NCI-H748 (cell line): ENCODE data around the gene ARHGEF7.

Experiments
- DNase-seq: peaks from one replicate; lab custom pipeline; 2025; ENCODE audit not compliant: unreplicated experiment; lab: John Stamatoyannopoulos, UW

ARHGEF7 gene

DNA sequence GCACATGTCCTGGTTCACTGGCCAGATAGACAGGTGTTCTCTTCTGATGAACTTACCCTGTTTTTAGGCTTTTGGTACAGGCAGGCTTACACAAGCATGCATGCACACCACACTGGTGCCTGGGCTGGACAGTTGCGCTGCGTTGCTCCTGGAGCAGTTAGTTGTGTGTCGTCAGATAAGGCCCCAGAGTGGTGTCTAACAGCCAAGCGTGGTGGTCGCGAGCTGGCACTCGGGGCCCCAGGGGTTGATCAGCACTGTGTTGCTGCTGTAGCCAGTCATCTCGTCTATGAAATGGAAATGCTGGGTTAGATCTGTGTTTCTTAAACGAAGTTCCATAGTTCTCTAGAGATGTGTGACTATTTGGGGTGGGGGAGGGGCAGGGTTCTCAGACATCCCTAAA is 180.8 kb downstream of the ARHGEF7 start:
- no peak for DNase-seq

DNA sequence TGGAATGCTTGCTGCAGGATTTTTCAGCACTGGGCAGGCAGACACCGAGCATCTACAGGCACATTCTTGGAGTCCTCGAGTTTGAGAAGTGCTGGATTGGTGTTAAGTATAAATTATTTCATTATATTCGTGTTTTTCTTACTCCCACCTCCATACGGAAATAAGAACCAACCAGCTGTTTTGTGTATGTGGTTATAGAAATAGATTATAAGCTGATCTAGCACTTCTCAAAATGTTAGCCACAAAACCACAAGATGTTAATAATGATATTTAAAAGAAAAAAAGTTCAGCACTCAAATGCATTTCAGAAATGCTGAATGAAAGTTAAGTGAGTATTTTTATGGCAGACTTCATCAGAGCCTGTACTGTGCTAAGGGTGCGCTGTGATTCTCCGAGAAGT is 181.3 kb downstream of the ARHGEF7 start:
- DNase-seq, result no peak

GRCh38 chr13:111298214-111298975 is 183.3 kb downstream of the ARHGEF7 start:
- no peak for DNase-seq

DNA sequence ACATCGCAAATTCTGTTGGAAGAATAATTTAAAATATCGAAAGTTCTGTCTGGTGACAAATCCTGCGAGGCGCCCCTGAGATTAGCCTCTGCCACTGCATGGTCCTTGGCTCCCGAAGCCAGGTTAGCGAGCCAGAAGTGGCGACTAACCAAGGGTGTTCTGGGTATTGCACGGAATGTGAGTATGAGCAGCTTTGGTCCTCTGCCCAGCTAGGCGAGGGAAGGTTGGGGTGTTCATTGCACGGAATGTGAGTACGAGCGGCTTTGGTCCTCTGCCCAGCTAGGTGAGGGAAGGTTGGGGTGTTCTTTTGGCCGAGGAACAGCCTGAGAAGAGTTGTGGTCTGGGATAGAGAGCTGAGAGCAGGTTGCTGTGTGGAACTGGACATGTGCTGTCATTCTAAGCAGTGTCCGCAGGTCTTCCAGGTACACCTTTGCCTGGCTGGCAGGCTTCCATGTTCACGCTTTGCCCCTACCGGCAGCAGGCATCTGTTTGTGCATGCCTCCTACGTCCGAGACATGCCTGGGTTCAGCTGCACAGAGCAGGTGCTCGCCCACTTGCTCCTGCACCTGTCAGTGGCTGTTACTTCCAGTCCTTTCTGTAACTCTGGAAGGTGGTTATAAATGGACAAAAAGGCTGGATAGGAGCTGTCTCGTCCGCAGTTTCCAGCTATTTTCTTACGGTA is 187.1 kb downstream of the ARHGEF7 start:
- no peak for DNase-seq

DNA sequence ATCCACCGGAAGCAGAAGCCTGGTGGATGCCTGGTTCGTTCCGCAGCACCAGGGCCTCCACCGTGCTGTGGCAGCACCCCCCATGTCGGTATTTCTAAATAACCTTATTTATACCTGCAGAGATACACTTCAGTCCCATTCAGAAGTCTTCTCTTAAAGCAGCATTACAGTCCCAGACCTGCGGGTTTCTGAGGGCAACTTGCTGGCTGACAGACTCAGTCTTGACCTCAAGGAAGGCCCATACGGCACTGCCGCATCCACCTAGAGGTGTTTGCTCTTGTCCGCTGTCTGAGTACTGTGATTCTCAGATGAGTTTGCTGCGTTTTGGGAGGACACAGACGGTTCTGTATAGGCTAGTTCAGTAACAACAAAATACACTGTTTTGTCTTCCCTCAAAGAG is 188.4 kb downstream of the ARHGEF7 start:
- no peak for DNase-seq

DNA sequence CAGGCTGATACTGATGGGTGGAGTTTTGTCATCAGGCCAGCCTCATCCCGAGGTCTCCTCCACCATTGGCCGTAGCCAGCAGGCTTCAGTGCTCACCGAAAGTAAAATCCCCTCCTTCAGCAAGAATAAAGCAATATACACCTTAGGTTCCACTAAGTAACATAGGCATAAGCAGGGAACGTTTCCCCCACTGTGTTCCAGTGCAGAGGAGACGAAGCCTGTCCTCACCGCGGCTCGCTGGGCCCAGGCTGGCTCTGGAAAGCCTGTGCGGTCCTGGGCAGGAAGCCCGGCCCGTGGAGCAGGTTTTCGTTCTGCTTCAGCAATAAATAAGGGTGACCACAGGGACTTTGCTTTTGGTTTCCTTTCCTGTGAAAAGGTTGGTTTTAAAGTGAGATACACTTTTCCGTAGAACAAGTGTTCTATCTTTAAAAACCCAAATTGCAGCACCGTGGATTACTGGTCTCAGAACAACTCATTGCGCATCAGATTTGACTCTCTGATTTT is 189.0 kb downstream of the ARHGEF7 start:
- no peak for DNase-seq

DNA sequence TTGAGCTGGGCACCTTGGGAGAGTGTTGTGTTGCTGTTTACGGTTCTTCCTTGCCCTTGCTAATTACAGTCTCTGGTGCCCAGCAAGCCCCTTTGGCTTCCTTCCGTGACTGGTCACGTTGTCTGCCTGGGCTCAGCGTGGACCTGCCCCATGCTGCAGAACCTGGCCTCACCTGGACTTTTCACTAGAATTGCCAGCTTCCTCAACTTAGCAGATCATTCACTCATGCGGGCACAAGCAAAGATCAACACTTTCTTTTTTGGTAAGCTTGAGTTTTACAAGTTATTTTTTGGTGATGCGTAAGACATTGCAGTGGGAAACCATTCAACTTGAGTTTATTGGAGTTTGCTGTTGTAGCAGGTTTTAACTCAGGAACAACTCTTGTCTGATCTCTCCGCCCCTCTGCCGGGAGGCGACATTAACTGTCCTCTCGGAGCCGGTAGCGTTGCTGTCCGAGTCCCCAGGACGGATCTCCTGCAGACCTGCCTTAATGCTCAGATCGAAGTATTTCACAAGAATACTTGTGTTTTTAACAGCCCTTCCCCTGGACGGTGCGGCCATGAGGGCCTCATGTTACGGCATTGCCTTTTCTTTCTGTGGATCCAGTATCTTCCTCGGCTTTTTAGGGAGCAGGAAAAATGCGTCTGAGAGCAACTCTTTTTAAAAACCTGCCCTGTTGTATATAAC is 189.6 kb downstream of the ARHGEF7 start:
- no peak for DNase-seq

- DNase-seq, result no peak
These were observed 198.0 kb downstream of the ARHGEF7 start for GRCh38 chr13:111312944-111313590.

- no peak for DNase-seq
These were observed 198.9 kb downstream of the ARHGEF7 start for GRCh38 chr13:111313911-111314425.

GRCh38 chr13:111314852-111315251 is 199.7 kb downstream of the ARHGEF7 start:
- no peak for DNase-seq

DNA sequence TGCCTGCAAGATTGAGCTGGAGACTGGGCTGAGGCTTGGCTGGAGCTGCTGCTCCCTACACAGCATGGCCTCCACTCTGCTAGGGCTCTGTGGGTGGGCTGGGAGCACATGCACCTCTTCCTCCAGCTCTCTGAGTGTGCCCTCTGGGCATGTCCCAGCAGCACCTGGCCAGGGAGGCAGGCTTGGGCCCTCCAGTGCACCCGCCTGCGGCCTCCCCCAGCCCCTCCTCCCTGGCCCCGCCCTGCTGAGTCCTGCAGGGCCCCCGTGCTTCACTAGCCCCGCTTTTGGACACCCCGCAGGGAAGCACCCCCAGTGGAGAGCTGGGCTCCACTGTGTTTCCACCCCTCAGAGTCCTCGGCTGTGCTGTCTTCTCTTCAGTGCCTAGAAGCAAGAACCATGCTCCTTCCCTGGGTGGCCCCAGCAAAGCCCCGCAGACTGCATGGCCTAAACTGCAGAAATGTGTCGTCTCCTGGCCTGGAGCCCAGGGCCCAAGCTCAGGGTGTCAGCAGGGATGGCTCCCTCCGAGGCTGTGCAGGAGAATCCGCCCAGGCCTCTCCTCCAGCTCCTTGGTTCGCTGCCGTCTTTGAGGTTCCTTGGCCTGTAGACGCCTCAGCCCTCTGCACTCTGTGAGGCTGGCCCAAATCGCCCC is 200.4 kb downstream of the ARHGEF7 start:
- no peak for DNase-seq

DNA sequence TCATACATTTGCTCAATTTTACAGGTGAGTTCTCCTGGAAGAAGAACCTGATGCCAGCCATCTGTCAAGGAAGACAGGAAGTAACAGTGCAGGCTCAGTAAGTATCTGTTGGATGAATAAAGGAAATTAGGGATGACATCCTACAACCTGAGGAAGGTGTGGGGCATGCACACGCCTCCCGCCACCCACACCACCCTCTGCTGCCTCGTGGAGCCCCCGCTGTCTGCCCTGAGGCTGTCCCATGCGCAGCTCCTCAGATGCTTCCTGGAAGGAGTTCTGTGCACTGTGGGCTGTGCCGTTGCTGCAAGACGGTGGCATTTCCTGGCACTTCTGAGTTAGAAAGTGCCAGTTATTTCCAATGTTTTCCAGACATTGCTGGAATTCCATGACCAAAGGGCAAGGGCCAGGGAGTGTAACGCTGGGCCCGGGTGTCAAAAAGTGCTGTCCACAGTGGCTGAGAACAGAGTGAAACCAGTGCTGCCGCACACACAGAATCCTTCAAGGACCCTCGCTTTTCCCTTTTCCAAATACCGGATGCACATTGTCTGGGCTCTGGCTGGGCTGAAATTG is 201.1 kb downstream of the ARHGEF7 start:
- DNase-seq, result no peak

- no peak for DNase-seq
These were observed 202.0 kb downstream of the ARHGEF7 start for GRCh38 chr13:111317042-111317550.

GRCh38 chr13:111317571-111318345 is 202.6 kb downstream of the ARHGEF7 start:
- no peak for DNase-seq

DNA sequence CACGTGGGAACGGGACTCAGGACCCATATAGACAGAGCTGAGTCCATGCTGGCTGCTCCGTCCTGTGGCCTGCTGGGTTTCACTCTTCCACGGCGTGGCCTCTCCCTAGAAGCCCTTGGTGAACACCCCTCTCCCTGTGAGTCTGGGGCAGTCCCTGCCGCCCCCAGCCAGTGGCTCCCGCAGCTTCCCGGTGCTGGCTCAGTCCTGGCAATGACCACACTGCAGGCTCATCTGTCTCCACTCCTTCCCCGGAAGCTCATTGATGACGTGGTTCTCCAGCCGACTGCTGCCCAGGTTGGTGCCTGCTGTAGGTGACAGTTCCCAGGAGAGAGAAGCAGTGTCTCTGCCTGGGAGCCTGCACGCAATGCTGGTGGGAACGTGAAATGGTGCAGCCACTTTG is 203.3 kb downstream of the ARHGEF7 start:
- no peak for DNase-seq

- DNase-seq, result no peak
These were observed 204.4 kb downstream of the ARHGEF7 start for GRCh38 chr13:111319521-111319920.

DNA sequence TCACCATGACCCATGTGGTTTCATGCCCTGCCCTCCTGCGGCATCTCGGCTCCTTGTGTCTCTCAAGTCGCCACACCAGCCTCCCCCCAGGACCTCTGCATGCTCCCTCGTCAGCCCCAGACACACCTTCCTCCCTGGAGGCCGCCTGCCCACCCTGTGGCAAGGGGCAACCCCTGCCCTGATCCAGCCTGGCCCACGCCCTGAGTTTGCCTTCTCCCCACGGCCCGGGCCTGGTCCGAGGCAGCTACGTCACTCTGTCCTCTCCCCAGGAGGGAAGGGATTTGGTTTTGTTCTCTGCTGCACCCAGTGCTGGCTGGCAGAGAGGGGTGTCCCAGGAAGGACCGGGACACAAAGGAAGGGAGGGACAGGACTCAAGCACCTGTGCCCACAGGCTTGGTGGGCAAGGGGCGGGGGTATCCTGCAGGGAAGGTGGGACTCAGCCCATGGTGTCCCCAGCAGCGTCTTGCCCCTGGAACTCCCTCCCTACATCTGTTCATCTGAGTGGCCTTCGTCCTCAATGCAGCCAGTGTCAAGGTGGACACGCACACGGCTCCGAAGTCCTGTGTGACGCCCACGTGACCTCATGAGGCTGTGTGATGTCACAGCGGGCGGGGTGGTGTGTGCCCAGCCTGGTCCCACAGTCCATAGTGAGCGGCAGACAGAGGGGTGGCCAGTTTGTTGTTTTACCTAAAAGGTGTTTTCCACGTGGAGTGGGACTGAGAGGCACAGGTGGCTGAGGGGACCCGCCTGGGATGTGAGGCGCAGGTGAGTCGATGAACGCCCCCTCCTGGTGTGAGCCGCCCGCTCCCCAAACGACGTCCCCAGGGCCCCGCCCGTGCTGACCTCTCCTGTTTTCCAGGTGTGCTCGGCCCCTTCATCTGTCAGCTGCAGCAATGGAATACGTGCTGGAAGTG is 205.1 kb downstream of the ARHGEF7 start, which contains the start of gene TEX29:
Gene TEX29, plus strand, starts transcription at position 645 of the 914 bp plus-strand sequence. Its CDS starts 249 bp downstream, at position 894.
- peak; percentile 15 for DNase-seq
